Peyer's patch (tissue), 4 donors: Measurements from ENCODE around the gene HSPA1A. TPM values are rescaled to one million over a fixed set of nuclear protein-coding genes. Genes with fewer than 3 reads are reported as not detected.

Experiments used
- DNase-seq, 3 donors: peaks; one replicate each; pipeline ENCODE4 v3.0.0-alpha.2; 2017 to 2019
- H3K27ac ChIP-seq, 4 donors: fragments of 200-600 bp; sonication (generic); one replicate each; pipeline ENCODE4 v1.5.1; 2016 to 2019
- H3K27me3 ChIP-seq, 2 donors: fragments of 200-600 bp; sonication (generic); one replicate each; pipeline ENCODE4 v1.5.1; 2019
- H3K36me3 ChIP-seq, 3 donors: fragments of 200-600 bp; sonication (generic); one replicate each; pipeline ENCODE4 v1.5.1; 2016 to 2019
- H3K4me1 ChIP-seq, 4 donors: fragments of 200-600 bp; sonication (generic); one replicate each; pipeline ENCODE4 v1.5.1; 2016 to 2019
- H3K4me3 ChIP-seq, 4 donors: fragments of 200-600 bp; sonication (generic); 1 replicate in 3 of 4; 2 replicates in 1 of 4; pipeline ENCODE4 v1.5.1; 2016 to 2019; ENCODE audit warnings: mild to moderate bottlenecking in 1 of 4
- H3K9me3 ChIP-seq, 4 donors: fragments of 200-600 bp; sonication (generic); one replicate each; pipeline ENCODE4 v1.5.1; 2016 to 2019; ENCODE audit warnings: mild to moderate bottlenecking in 1 of 4
- CTCF ChIP-seq, 6 experiments: fragments of 450-650 bp in 4 of 6; fragments of 200-600 bp in 2 of 6; sonication (generic) in 1 of 6; IDR thresholded peaks; one replicate each; pipeline ENCODE4 v1.5.1; 2017 to 2019; ENCODE audit warnings: antibody characterized with exemption in 6 of 6, mild to moderate bottlenecking in 3 of 6, moderate library complexity in 1 of 6
- POLR2A ChIP-seq, 2 donors: fragments of 450-650 bp; IDR thresholded peaks; one replicate each; pipeline ENCODE4 v1.5.1; 2017; ENCODE audit warnings: antibody characterized with exemption in 2 of 2, mild to moderate bottlenecking in 2 of 2, moderate library complexity in 2 of 2
- total RNA-seq, 4 donors: library from RNA; depleted of rRNA; stranded (reverse); fragments of >200 nt; gene quantifications; one replicate each; pipeline ENCODE4 v1.1.0, GENCODE V29; 2016

HSPA1A gene
- total RNA-seq, 4 donors from 2014 or later, result 38.1 to 123 (median 67.0) TPM

- Histone ChIP-seq H3K27ac (peak overlapping the region; percentile 88 to 93 (median 92)), H3K27me3 (no peaks in the 10 kb centered on the region), H3K4me1 (peaks cover 0 to 44% (median 5%) of the 10 kb centered on the region in 4 donors), H3K4me3 (no peak overlapping the region), H3K9me3 (no peaks in the 10 kb centered on the region), H3K36me3 (no peaks in the 10 kb centered on the region)
- no peak for TF ChIP-seq POLR2A (IDR thresholded peaks at IDR 0.05)
- no peak for TF ChIP-seq CTCF (IDR thresholded peaks at IDR 0.05)
- no peak for DNase-seq
These were observed 10.2 kb downstream of the HSPA1A start for GRCh38 chr6:31825553-31825952.

DNA sequence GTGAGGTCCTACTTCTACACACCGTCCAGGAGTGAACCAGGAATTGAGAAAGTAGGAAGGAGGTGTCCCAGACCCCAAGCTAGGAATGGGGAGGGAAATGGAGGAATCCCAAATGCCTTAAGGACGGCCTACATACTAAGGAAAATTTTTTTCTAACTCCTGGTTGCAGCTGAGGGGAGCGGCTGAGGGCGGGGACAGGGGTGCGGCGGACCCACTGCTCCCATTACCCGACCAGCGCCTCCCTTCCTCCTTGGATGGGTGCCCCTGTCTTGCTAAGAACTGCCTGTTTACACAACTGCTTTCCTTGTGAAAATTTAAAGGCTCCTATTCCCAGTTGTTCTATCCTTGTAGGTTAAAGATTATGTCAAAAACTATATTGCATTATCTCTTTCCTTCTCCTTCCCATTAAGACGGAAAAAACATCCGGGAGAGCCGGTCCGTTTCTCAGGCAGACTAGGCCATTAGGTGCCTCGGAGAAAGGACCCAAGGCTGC, 11.5 kb downstream of the HSPA1A start:
- peak overlapping the region; percentile 88 to 93 (median 92) for H3K27ac ChIP-seq
- DNase-seq, result peak; percentile 69 to 92 (median 87)
- peaks cover 0 to 48% (median 5%) of the 10 kb centered on the region in 4 donors for H3K4me1 ChIP-seq
- H3K36me3 ChIP-seq, result no peaks in the 10 kb centered on the region
- peak overlapping the region; percentile 51 to 80 (median 68) for H3K4me3 ChIP-seq
- H3K9me3 ChIP-seq, result no peaks in the 10 kb centered on the region
- peak; percentile 30 to 65 for TF ChIP-seq POLR2A (IDR thresholded peaks at IDR 0.05)
- no peak for TF ChIP-seq CTCF (IDR thresholded peaks at IDR 0.05)
- H3K27me3 ChIP-seq, result no peaks in the 10 kb centered on the region

- TF ChIP-seq POLR2A (IDR thresholded peaks at IDR 0.05) (peak; percentile 100), CTCF (IDR thresholded peaks at IDR 0.05) (peak in 1 of 6 experiments; percentile 12)
- peak; percentile 97 to 99 (median 97) for DNase-seq
- peaks cover 0 to 49% (median 5%) of the 10 kb centered on the region in 4 donors for H3K4me1 ChIP-seq
These were observed 12.1 kb downstream of the HSPA1A start, which contains the start of gene HSPA1B for GRCh38 chr6:31827286-31828079. HSPA1B (plus strand) TSS chr6:31827738; CDS start chr6:31827951, 213 bp downstream.

DNA sequence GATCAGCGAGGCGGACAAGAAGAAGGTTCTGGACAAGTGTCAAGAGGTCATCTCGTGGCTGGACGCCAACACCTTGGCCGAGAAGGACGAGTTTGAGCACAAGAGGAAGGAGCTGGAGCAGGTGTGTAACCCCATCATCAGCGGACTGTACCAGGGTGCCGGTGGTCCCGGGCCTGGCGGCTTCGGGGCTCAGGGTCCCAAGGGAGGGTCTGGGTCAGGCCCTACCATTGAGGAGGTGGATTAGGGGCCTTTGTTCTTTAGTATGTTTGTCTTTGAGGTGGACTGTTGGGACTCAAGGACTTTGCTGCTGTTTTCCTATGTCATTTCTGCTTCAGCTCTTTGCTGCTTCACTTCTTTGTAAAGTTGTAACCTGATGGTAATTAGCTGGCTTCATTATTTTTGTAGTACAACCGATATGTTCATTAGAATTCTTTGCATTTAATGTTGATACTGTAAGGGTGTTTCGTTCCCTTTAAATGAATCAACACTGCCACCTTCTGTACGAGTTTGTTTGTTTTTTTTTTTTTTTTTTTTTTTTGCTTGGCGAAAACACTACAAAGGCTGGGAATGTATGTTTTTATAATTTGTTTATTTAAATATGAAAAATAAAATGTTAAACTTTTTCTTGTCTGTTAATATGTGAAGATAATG, 14.4 kb downstream of the HSPA1A start:
- Histone ChIP-seq H3K9me3 (no peaks in the 10 kb centered on the region), H3K27me3 (no peaks in the 10 kb centered on the region), H3K4me1 (peaks cover 0 to 34% (median 9%) of the 10 kb centered on the region in 4 donors), H3K4me3 (peak overlapping the region; percentile 44 to 67 (median 54)), H3K27ac (peak overlapping the region; percentile 78 to 86 (median 79)), H3K36me3 (no peaks in the 10 kb centered on the region)
- TF ChIP-seq POLR2A (IDR thresholded peaks at IDR 0.05) (no peak), CTCF (IDR thresholded peaks at IDR 0.05) (peak; percentile 15 to 65 (median 46))
- no peak for DNase-seq

More at GRCh38 chr6:31827286-31828079, 12.1 kb downstream of the HSPA1A start, which contains the start of gene HSPA1B:
- Histone ChIP-seq H3K9me3 (no peaks in the 10 kb centered on the region), H3K4me3 (peak within 1 kb of the TSS; percentile 51 to 80 (median 68)), H3K36me3 (no peaks in the 10 kb centered on the region), H3K27me3 (no peaks in the 10 kb centered on the region), H3K27ac (peak within 1 kb of the TSS; percentile 88 to 93 (median 92))

DNA sequence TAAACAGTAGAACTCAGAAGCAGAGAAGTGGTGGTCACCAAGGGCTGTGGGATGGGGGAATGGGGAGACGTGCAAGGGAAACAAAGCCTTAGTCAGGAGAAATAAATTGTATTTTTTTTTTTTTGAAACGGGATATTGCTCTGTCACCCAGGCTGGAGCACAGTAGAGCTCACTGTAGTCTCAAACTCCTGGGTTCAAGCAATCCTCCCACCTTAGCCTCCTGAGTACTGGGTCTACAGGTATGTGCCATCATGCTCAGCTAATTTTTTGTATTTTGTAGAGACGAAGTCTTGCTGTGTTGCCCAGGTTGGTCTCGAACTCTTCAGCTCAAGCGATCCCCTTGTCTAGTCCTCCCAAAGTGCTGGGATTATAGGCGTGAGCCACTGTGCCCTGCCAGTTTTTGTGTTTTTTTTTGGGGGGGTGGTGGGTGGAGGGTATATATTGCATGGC, 15.6 kb downstream of the HSPA1A start:
- no peak for DNase-seq
- TF ChIP-seq POLR2A (IDR thresholded peaks at IDR 0.05) (no peak), CTCF (IDR thresholded peaks at IDR 0.05) (no peak)
- Histone ChIP-seq H3K4me3 (peak overlapping the region; percentile 44 to 67 (median 54)), H3K27me3 (no peaks in the 10 kb centered on the region), H3K9me3 (no peaks in the 10 kb centered on the region), H3K4me1 (peaks cover 0 to 29% (median 9%) of the 10 kb centered on the region in 4 donors), H3K36me3 (no peaks in the 10 kb centered on the region), H3K27ac (peak overlapping the region; percentile 78 to 86 (median 79))
